K562 (cell line): ENCODE measurements around the gene LRRC8A. TPM values are rescaled to one million over a fixed set of nuclear protein-coding genes. Genes with fewer than 3 reads are reported as not detected.
A peak's percentile ranks its signal among the peaks of the same experiment; 100 is the strongest.

Source experiments
- BRF1 ChIP-seq: IDR thresholded peaks from 3 replicates; pipeline ENCODE4 v1.6.1; 2011; ENCODE audit warnings: borderline replicate concordance, mild to moderate bottlenecking; ENCODE audit not compliant: insufficient read length; ENCODE audit errors: extremely low read depth
- C11orf30 ChIP-seq: fragments of 450-650 bp; IDR thresholded peaks from 2 replicates; pipeline ENCODE4 v1.6.1; 2016; ENCODE audit warnings: low read depth, mild to moderate bottlenecking
- CBFB ChIP-seq: sonication (generic); formaldehyde crosslinking; IDR thresholded peaks from 2 replicates; pipeline ENCODE4 v1.4.0; 2020; ENCODE audit warnings: mild to moderate bottlenecking, missing genetic modification reagents
- ETS1 ChIP-seq: conservative IDR thresholded peaks from 2 replicates; pipeline ENCODE4 v1.6.1; 2011; ENCODE audit warnings: low read depth, mild to moderate bottlenecking, low read length; ENCODE audit not compliant: control insufficient read depth
- HNRNPUL1 ChIP-seq: fragments of 200-400 bp; formaldehyde crosslinking; IDR thresholded peaks from 2 replicates; pipeline ENCODE4 v1.6.1; 2017; ENCODE audit warnings: low read length
- SIX5 ChIP-seq, 2 experiments: IDR thresholded peaks; 2 replicates each; pipeline ENCODE4 v1.6.1; 2011; ENCODE audit warnings: low read length in 2 of 2, borderline replicate concordance in 1 of 2, low read depth in 1 of 2, mild to moderate bottlenecking in 1 of 2, moderate library complexity in 1 of 2; ENCODE audit not compliant: insufficient read depth in 1 of 2
- TEAD2 ChIP-seq: fragments of 450-650 bp; IDR thresholded peaks from 2 replicates; pipeline ENCODE4 v1.6.1; 2016; ENCODE audit warnings: missing genetic modification characterization, control low read depth, missing compliant biosample characterization
- ZBTB34 ChIP-seq: fragments of 250-450 bp; sonication (Bioruptor Pico); IDR thresholded peaks from 2 replicates; pipeline ENCODE4 v1.8.0; 2021; ENCODE audit warnings: mild to moderate bottlenecking, moderate library complexity
- ZBTB40 ChIP-seq, 2 experiments: fragments of 450-650 bp in 1 of 2; sonication (generic) in 1 of 2; formaldehyde crosslinking in 1 of 2; IDR thresholded peaks; 2 replicates each; pipeline versions ENCODE4 v1.7.1 to v1.9.0; 2016 to 2022; ENCODE audit warnings: inconsistent platforms in 1 of 2, mild to moderate bottlenecking in 1 of 2, missing genetic modification reagents in 1 of 2
- ZNF277 ChIP-seq: fragments of 250-450 bp; sonication (Bioruptor Pico); IDR thresholded peaks from 2 replicates; pipeline ENCODE4 v1.8.0; 2022; ENCODE audit warnings: inconsistent platforms, mild to moderate bottlenecking, moderate library complexity, borderline replicate concordance
- ZNF354B ChIP-seq: fragments of 250-450 bp; sonication (Bioruptor Pico); IDR thresholded peaks from 2 replicates; pipeline ENCODE4 v1.4.0; 2020
- ZNF511 ChIP-seq: sonication (generic); formaldehyde crosslinking; IDR thresholded peaks from 2 replicates; pipeline ENCODE4 v1.8.0; 2022; ENCODE audit warnings: mild to moderate bottlenecking, missing genetic modification reagents
- polyA plus RNA-seq, 8 experiments: library from polyadenylated mRNA; depleted of rRNA in 4 of 8; stranded (reverse) in 5 of 8; unstranded in 3 of 8; fragments of >200 nt; fragmentation: Nextera tagmentation in 2 of 8; fragmentation: Illumina TruSeq in 1 of 8; extraction: Ambion mirVana in 2 of 8; extraction: Trizol in 1 of 8; gene quantifications; 2 replicates each; pipeline versions ENCODE4 v1.2.1 to v1.2.3, GENCODE V29; 2011 to 2014; ENCODE audit warnings: inconsistent platforms in 1 of 8, missing spikeins in 1 of 8
- total RNA-seq, 7 experiments: library from RNA; depleted of rRNA in 6 of 7; stranded (reverse); fragments of >200 nt in 6 of 7; fragmentation: Illumina TruSeq in 2 of 7; extraction: Trizol in 2 of 7; gene quantifications; 2 replicates each; pipeline versions ENCODE4 v1.2.1 to v1.2.3, GENCODE V29; 2011 to 2021; ENCODE audit warnings: low replicate concordance in 1 of 7

LRRC8A gene
- total and polyA plus RNA-seq, 9 of the 15 experiments (the other 6 are each of a cell fraction or from before 2014, with no cell fraction given), result 2.9 to 24.7 (median 8.9) TPM

GRCh38 chr9:128881884-128882676, at the start of gene LRRC8A, which contains the start of gene KYAT1 (continued):
- TF ChIP-seq SIX5 (IDR thresholded peaks at IDR 0.05; ENCODE audit: borderline replicate concordance in 1 of 2, insufficient read depth in 1 of 2, low read depth in 1 of 2, low read length in 2 of 2), result peak; percentile 45 to 62; a peak in 3 of 4 replicates
- TF ChIP-seq TEAD2 (tag), result no peak
- no peak for TF ChIP-seq BRF1
- no peak for TF ChIP-seq CBFB (CRISPR knock-in tag)
- TF ChIP-seq ZBTB40 (IDR thresholded peaks at IDR 0.05), result peak; percentile 90
- TF ChIP-seq ZBTB40 (CRISPR knock-in tag; IDR thresholded peaks at IDR 0.05), result no peak
- TF ChIP-seq ZBTB34 (CRISPR knock-in tag), result no peak
- peak; percentile 41; the same call in 1 of the 2 replicates for TF ChIP-seq C11orf30
- TF ChIP-seq ETS1, result peak; percentile 82; the same call in 1 of the 2 replicates
- no peak for TF ChIP-seq ZNF277 (CRISPR knock-in tag)
- no peak for TF ChIP-seq ZNF354B (CRISPR knock-in tag)
- TF ChIP-seq ZNF511 (CRISPR knock-in tag), result no peak; the same call in 1 of the 2 replicates
- TF ChIP-seq HNRNPUL1, result no peak
